Measurements from ENCODE around the gene TFEB.

GRCh38 chr6:41679696-41680095, 55.7 kb downstream of the TFEB start:
- TF ChIP-seq POLR2A (IDR thresholded peaks at IDR 0.05) (no peak), CTCF (IDR thresholded peaks at IDR 0.05) (no peak), EP300 (IDR thresholded peaks at IDR 0.05) (no peak), POLR2AphosphoS5 (IDR thresholded peaks at IDR 0.05) (no peak)
